Measurements from ENCODE around the gene RPL19.

The RPL19 gene

GRCh38 chr17:39218906-39219305, 18.8 kb downstream of the RPL19 start:
- no peak overlapping the region for H3K4me3 ChIP-seq (ENCODE audit: low read length)
- TF ChIP-seq ZNF274 (IDR thresholded peaks at IDR 0.05; ENCODE audit: low read depth, low read length) = no peak

GRCh38 chr17:39219647-39220154, 19.6 kb downstream of the RPL19 start:
- no peak for TF ChIP-seq ZNF274 (IDR thresholded peaks at IDR 0.05; ENCODE audit: low read depth, low read length)
- no peak overlapping the region for H3K4me3 ChIP-seq (ENCODE audit: low read length)

- no peak overlapping the region for H3K4me3 ChIP-seq (ENCODE audit: low read length)
- no peak for TF ChIP-seq ZNF274 (IDR thresholded peaks at IDR 0.05; ENCODE audit: low read depth, low read length)
Measured at GRCh38 chr17:39221572-39221971, 21.5 kb downstream of the RPL19 start.

DNA sequence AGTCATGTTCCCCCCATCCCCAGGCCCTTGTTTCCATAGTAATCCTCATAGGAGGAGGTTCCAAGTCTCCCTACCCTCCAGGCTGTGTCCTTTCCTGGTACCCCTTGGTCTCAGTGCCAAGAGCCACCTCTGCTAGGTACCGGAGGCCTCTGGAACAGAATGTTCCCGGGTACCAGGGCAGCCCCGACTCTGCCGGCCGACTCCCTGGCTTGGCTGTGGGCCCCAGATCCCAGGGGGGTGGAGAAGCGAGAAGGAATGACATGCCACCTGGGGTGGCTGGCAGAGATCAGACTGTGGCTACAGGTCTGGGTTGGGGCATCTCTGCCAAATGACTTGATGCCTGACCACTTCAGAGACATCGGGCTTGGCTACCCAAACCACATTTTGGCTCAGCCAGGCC, 22.1 kb downstream of the RPL19 start:
- no peak overlapping the region for H3K4me3 ChIP-seq (ENCODE audit: low read length)
- no peak for TF ChIP-seq ZNF274 (IDR thresholded peaks at IDR 0.05; ENCODE audit: low read depth, low read length)

DNA sequence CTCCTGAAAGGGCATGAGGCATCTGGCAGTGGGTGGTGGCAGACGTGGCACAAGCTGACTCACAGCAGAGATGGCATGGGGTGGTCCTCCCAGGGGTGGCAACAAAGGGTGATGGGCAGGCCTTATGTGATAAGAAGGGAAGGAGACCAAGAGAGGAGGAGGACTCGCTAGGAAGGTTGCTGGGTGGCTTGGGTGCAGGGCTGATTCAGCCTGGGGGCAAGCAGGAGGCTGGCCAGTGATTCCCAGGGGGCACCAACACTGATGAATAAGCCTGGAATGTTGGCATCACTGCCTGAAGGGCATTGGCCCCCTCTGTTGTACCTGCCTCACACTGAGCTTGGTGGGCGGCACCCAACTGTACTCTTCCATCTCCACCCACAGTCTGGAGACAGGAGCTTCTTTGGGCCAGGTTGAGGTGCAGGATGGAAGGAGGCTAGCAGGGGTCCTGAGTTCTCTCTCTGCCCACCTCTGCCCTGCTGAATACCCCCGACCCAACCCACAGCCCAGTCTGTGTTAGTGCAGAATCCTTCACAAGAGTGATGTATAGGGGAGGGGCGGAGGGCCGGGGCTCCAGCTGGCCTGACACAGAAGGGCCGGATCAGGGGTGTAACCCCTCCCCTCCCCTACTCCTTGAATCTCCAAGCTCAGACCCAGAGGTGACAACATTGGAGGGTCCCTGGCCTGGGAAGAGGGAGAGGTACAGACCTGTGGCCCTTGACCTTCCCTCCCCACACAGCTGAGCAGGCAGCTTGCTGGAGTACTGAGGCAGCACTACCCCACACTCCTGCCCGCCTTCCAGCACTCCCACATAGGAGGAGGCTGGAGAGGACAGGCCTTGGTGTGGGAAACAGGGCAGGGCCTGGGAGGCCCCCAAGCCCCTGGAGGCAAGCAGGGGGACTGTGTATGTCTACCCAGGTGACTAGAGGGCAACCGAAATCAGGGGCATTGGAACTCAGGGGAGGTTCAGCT, 23.1 kb downstream of the RPL19 start:
- no peak for TF ChIP-seq ZNF274 (IDR thresholded peaks at IDR 0.05; ENCODE audit: low read depth, low read length)
- no peak overlapping the region for H3K4me3 ChIP-seq (ENCODE audit: low read length)

DNA sequence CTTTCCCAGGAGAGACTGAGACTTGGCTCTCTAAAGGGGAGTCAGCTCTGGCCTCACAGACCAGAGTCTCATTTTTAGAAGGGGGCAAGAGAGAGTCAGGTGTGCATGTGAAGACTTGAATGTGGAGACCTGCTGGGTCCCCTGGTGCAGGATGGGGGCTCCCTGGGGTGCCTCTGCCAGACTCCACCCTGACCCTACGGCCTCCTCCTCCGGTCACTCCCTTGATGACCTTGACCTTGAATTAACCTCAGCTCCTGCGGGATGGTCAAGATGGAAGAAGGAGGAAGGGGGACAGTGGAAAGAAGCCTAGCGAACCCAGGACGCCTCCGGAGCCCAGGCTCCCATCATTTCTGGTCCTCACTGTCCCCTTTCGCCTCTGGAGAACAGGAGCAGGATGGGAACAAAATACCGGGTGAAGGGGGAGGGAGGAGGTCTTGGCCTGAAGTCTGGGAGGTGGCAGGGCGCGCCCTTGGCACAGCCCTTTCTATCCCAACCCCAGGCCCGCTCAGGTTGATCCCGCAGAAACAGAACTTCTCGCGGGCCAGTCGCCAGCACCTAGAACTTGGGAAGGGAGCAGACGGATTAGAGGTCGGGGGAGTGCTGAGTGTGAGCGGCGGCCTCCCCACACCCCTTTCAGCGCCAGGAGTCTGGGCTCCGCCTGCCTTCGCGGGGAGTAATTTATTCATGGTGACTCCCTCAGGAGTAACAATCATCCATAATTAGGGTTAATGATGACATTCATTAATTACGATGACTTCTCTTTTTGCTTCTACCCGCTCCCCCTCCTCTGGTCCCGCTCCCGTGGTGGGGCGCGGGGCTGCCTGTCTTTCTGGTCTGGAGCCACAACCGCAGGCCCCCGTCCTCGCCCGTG, 24.1 kb downstream of the RPL19 start:
- no peak for TF ChIP-seq ZNF274 (IDR thresholded peaks at IDR 0.05; ENCODE audit: low read depth, low read length)
- H3K4me3 ChIP-seq (ENCODE audit: low read length) = no peak overlapping the region

GRCh38 chr17:39224778-39225307, 24.8 kb downstream of the RPL19 start:
- H3K4me3 ChIP-seq (ENCODE audit: low read length) = no peak overlapping the region
- TF ChIP-seq ZNF274 (IDR thresholded peaks at IDR 0.05; ENCODE audit: low read depth, low read length) = no peak

DNA sequence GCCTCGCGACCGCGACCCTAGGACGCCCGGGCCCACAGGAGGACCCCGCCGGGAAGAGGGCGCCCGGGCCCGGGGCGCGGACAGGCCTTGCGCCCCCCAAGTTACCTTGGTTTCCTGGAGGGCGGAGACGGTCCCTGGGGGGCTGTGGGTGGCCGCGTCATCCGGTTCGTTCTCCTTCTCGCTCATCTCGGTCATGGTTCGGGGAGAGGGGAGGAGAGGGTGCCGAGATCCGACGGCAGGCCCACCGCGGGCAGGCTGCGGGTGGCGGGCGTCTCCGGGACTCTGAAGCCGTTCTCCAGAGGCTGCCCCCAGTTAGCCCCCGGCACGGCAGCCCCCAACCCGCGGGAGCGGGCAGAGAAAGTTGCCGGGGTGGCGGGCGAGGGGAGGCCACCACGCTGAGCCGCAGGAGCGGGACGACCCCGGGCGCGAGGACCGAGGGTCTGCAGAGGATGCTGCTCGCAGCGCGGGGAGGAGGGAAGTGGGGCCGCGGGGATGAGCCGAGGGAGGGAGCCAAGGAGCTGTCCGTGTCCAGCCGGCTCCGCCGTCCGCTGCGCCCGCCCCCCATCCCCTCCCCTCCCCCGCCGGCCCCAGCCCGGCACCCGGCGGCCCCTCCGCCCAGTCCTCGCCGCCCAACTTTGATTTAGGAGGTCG, 25.4 kb downstream of the RPL19 start, which contains the start of gene STAC2:
Gene STAC2 (minus strand): TSS at position 638 of the 651 bp plus-strand sequence. CDS start 443 bp downstream, at position 195.
- no peak for TF ChIP-seq ZNF274 (IDR thresholded peaks at IDR 0.05; ENCODE audit: low read depth, low read length)
- no peak within 1 kb of the TSS; the same call in 1 of the 2 replicates for H3K4me3 ChIP-seq (ENCODE audit: low read length)

DNA sequence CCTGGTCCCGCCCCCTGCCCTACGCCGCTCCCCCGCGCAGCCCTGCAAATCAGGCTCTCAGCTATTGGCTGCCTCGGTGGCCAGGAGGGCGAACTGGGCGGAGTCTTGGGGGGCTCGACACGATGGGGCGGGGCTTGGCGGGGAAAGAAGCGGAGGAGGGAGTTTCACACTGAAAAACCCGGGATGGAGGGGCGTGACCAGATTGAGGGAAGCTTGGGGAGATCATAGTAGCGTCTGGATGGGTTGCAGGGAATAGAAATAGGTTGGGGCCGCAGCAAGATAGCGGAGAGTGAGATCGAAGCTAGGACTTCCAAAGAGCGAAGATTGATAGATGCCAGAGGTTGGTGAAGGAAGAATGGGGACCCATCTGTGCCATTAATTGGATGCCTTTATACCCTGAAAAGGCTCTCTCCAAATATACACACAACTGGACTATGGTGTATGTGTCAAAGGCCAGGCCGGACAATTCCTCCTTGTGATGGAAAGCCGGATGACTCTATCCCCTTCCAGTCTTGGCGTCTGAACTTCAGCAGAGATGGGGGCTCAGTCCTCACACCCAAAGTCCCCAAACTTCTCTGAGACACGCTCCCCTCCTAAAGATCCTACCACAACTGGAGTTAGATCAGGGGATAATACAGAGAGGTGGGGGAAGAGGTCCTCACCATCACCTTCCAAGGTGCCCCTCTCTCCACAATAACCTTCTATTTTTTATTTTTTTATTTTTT, 26.0 kb downstream of the RPL19 start:
- no peak for TF ChIP-seq ZNF274 (IDR thresholded peaks at IDR 0.05; ENCODE audit: low read depth, low read length)
- no peak overlapping the region; the same call in 1 of the 2 replicates for H3K4me3 ChIP-seq (ENCODE audit: low read length)

DNA sequence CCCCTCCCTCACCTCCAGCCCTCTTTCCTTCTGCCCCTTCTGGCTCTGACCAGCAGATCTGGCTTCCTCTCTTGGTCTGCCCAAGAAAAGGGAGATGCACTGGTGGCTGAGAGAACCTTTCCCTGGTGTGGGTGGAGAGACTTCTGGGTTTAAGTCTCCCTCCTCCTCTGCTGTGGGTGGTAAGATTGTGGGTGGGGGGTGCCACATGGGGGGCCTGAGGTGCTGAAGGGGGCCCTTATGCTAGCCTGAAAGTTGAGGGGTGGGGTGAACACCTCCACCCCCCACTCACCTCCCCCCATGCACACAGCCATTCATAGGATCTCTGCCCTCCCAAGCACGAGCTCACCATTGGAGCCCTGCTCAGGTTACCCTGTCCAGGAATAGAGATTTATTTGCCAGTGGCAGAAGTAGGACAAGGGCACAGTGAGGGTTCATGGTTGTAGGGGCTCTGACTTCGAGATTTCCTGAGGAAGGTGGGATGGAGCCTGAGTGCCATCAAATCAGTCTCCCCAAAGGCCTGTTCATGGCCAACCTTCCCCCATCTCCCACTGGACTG, 27.4 kb downstream of the RPL19 start:
- no peak overlapping the region for H3K4me3 ChIP-seq (ENCODE audit: low read length)
- TF ChIP-seq ZNF274 (IDR thresholded peaks at IDR 0.05; ENCODE audit: low read depth, low read length) = no peak

DNA sequence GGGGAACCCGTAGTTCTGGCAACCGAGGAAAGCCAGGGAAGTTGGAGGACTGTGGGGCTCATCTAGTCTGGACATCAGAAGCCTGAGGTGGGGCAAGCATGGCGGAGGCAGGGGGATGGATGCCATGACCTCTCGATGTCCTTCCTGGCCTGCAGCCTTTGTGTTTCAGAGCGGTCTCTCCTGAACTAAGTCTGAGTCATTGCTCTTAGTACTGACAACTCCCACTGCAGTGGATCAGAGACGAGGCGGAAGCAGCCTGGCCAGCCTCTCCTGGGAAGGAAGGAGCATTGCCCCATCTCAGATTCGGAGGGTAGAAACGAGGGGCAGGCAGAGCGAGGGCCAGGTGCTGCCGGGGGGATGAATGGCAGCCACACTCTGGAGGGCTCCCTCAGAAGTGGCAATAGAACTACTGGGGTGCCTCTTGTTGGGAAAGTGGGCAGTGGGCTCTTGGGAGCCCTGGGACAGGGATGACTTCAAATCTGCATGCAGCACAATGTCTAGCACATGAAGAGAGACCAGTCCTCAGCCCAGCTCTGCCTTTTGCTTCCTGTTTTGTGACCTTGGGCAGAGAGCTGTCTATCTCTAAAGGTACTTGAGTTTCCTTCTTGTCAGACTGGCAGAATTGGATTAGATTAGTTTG, 29.3 kb downstream of the RPL19 start:
- no peak overlapping the region for H3K4me3 ChIP-seq (ENCODE audit: low read length)
- TF ChIP-seq ZNF274 (IDR thresholded peaks at IDR 0.05; ENCODE audit: low read depth, low read length) = no peak

- no peak for TF ChIP-seq ZNF274 (IDR thresholded peaks at IDR 0.05; ENCODE audit: low read depth, low read length)
- no peak overlapping the region for H3K4me3 ChIP-seq (ENCODE audit: low read length)
Measured at GRCh38 chr17:39230361-39230760, 30.3 kb downstream of the RPL19 start.

Data from GM08714 (cell line).